ENCODE data around the gene STK32C. TPM values are rescaled to one million over a fixed set of nuclear protein-coding genes. Genes with fewer than 3 reads are reported as not detected.

The STK32C gene
- total and polyA plus RNA-seq, 7 donors, result 4.3 to 12.8 (median 8.4) TPM

DNA sequence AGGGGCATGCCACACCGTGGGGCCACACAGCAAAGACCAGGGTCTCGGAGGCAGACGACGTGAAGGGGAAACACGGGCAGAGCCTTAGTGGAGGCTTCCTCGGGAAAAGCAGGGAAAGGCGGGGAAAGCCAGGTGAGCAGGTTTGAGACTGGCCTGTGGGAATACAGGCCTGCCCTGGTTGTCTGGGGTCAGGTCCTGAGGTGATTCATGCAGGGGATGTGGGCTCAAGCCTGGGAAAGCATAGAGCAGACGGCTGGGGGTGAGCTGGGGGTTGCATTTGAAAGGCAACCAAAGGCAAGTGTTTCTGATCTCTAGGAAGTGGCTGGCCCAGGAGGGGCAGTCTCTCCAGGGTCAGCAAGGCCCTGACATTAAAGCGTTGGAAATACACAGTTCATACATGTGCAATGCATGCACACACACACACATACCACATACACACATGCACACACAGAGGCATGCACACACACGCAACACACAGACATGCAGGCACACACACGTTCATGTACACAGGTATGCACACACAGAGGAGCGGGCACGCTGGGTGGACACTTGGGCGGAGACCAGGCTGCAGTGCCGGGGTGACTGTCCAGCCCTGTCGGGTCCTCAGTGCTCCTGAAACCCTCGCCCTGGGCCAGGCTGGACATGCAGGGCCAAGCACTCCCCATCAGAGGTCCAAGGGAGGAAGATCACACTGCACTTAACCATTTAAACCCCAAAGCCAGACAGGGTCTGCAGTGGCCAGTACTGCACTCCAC lies 69.2 kb downstream of the STK32C start:
- Histone ChIP-seq H3K27me3 (no peaks in the 10 kb centered on the region), H3K27ac (no peak overlapping the region), H3K4me1 (peaks cover 0 to 10% (median 0%) of the 10 kb centered on the region in 4 donors), H3K9me3 (no peaks in the 10 kb centered on the region), H3K36me3 (no peaks in the 10 kb centered on the region), H3K4me3 (no peak overlapping the region)
- no peak for TF ChIP-seq EP300 (IDR thresholded peaks at IDR 0.05)
- TF ChIP-seq POLR2AphosphoS5 (IDR thresholded peaks at IDR 0.05), result no peak
- no peak for TF ChIP-seq POLR2A (IDR thresholded peaks at IDR 0.05)
- TF ChIP-seq, protein P1, sequence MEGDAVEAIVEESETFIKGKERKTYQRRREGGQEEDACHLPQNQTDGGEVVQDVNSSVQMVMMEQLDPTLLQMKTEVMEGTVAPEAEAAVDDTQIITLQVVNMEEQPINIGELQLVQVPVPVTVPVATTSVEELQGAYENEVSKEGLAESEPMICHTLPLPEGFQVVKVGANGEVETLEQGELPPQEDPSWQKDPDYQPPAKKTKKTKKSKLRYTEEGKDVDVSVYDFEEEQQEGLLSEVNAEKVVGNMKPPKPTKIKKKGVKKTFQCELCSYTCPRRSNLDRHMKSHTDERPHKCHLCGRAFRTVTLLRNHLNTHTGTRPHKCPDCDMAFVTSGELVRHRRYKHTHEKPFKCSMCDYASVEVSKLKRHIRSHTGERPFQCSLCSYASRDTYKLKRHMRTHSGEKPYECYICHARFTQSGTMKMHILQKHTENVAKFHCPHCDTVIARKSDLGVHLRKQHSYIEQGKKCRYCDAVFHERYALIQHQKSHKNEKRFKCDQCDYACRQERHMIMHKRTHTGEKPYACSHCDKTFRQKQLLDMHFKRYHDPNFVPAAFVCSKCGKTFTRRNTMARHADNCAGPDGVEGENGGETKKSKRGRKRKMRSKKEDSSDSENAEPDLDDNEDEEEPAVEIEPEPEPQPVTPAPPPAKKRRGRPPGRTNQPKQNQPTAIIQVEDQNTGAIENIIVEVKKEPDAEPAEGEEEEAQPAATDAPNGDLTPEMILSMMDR (IDR thresholded peaks at IDR 0.05), result no peak
- intact Hi-C loops (cut with DNase I), result no loop called here
- 89 to 91% methylated on average over 17 of the region's 17 CpGs for WGBS, 2 donors
- no peak for DNase-seq

DNA sequence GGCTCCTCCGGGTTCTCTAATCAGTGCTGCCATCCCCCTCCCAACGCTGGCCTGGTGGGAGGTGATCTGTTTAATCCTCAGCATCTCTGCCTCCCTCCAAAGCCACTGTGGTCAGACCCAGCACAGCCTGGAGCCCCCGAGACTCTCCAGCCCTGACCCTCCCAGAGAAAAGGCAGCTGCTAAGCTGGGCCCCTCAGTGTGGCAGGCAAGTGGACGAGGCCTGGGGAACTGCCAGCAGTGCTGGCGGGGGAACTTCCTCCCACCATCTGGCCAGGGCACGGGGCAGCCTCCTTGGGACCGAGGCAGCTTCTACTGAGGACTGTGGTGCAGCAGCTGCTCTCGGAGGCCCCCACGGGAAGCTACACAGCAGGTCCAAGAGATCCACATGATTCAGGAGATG lies 69.9 kb downstream of the STK32C start:
- no peaks in the 10 kb centered on the region for H3K9me3 ChIP-seq
- no peaks in the 10 kb centered on the region for H3K27me3 ChIP-seq
- no peak overlapping the region for H3K4me3 ChIP-seq
- no peaks in the 10 kb centered on the region for H3K36me3 ChIP-seq
- intact Hi-C loops (cut with DNase I), result no loop called here
- no peak for DNase-seq
- 55 to 69% methylated on average over 9 of the region's 9 CpGs for WGBS, 2 donors
- no peak overlapping the region for H3K27ac ChIP-seq
- TF ChIP-seq, protein P1 (IDR thresholded peaks at IDR 0.05), result no peak
- TF ChIP-seq POLR2AphosphoS5 (IDR thresholded peaks at IDR 0.05) (no peak), POLR2A (IDR thresholded peaks at IDR 0.05) (no peak), EP300 (IDR thresholded peaks at IDR 0.05) (no peak)
- peaks cover 0 to 10% (median 0%) of the 10 kb centered on the region in 4 donors for H3K4me1 ChIP-seq

DNA sequence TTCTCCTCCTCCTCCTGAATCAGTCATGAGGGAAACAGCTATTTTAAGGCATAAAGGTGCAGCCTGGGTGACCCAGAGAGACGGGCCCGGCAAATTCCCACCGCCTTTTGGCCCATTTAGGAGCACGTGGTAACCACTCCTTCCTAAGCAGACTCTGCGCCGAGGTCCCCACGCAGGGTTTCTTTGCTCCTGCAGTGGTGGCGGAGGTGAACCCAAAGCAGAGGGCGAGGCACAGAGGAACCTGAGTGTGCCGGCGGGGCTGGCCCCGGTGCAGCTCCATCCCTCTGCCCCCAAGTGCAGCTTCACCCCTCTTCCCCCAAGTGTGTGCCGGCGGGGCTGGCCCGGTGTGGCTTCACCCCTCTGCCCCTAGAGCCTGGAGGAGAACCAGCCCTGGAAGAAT lies 70.4 kb downstream of the STK32C start:
- Histone ChIP-seq H3K4me3 (no peak overlapping the region), H3K27me3 (no peaks in the 10 kb centered on the region), H3K9me3 (no peaks in the 10 kb centered on the region), H3K36me3 (no peaks in the 10 kb centered on the region), H3K4me1 (peaks cover 0 to 10% (median 0%) of the 10 kb centered on the region in 4 donors), H3K27ac (no peak overlapping the region)
- WGBS, 2 donors, result 90 to 92% methylated on average over 15 of the region's 15 CpGs
- intact Hi-C loops (cut with DNase I), result no loop called here
- TF ChIP-seq EP300 (IDR thresholded peaks at IDR 0.05), result no peak
- no peak for TF ChIP-seq POLR2AphosphoS5 (IDR thresholded peaks at IDR 0.05)
- no peak for TF ChIP-seq POLR2A (IDR thresholded peaks at IDR 0.05)
- TF ChIP-seq, protein P1 (IDR thresholded peaks at IDR 0.05), result no peak
- DNase-seq, result no peak

DNA sequence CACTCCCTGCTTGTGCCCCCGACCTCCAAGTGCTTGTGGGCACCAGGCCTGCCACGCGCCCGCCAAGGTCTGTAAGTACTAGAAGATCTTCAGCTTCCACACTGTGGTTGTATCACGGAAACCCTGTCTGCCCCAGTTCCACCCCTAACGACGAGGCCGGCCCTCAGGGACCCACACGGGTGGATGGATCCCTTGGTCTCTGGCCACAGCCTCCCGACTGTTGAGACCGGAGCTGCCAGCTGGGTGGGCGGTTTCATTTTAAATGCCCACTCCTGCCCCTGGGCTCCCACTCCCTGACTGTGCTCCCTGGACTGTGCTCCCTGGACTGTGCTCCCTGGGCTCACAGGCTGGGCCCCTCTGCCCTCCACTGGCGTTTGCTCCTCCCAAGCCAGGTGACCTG lies 70.9 kb downstream of the STK32C start:
- DNase-seq, result no peak
- no peak for TF ChIP-seq POLR2A (IDR thresholded peaks at IDR 0.05)
- no peak for TF ChIP-seq POLR2AphosphoS5 (IDR thresholded peaks at IDR 0.05)
- TF ChIP-seq, protein P1 (IDR thresholded peaks at IDR 0.05), result no peak
- TF ChIP-seq EP300 (IDR thresholded peaks at IDR 0.05), result no peak
- Histone ChIP-seq H3K9me3 (no peaks in the 10 kb centered on the region), H3K36me3 (no peaks in the 10 kb centered on the region), H3K27ac (no peak overlapping the region), H3K27me3 (no peaks in the 10 kb centered on the region), H3K4me1 (peaks cover 0 to 10% (median 0%) of the 10 kb centered on the region in 4 donors), H3K4me3 (no peak overlapping the region)
- intact Hi-C loops (cut with DNase I), result no loop called here
- 92 to 94% methylated on average over 13 of the region's 13 CpGs for WGBS, 2 donors
